ENCODE results near the gene ZNF268. TPM values are rescaled to one million over a fixed set of nuclear protein-coding genes. Genes with fewer than 3 reads are reported as not detected.

The ZNF268 gene
- total RNA-seq, 1 donor from 2014 or later: 32.4 TPM

DNA sequence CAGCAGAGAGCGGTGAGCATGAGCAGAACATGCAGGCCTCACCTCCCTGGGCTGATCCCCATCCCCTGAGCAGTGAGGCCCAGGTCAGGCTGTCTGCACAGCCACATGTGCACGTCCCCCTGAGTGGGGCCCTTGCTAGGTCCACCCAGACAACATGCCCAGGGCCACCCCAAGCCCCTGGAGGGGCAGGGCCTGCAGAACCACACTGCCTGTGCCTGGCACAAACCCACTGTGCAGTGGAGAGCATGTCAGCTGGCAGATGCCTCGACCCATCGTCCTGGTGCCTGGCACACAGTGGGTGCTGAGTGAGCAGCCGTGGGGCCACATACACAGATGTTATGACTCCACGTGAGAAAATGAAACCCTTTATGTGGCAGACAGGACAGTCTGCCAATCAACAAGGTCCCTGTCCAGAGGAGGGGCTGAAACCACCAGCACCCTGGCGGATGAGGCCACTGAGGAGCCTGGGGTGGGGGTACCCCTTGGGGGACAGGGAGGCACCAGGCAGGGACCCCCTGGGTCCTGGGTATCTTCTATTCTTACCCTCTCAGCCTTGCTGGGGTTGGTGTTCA lies 46.1 kb downstream of the ZNF268 start:
- H3K4me1 Mint-ChIP-seq (ENCODE audit: unreplicated experiment): no peaks in the 10 kb centered on the region
- no peaks in the 10 kb centered on the region for H3K27me3 Mint-ChIP-seq
- no peak overlapping the region for H3K27ac Mint-ChIP-seq
- no peak overlapping the region for H3K4me3 Mint-ChIP-seq
- no peak for TF ChIP-seq CTCF (conservative IDR thresholded peaks at IDR 0.05)
- H3K36me3 Mint-ChIP-seq: no peaks in the 10 kb centered on the region
- peaks cover 19% of the 10 kb centered on the region for H3K9me3 Mint-ChIP-seq
- no peak for DNase-seq (ENCODE audit: extremely low spot score, unreplicated experiment)

- no peak for DNase-seq (ENCODE audit: extremely low spot score, unreplicated experiment)
- TF ChIP-seq CTCF (conservative IDR thresholded peaks at IDR 0.05): no peak
- Mint-ChIP-seq H3K27me3 (no peaks in the 10 kb centered on the region), H3K27ac (no peak overlapping the region), H3K9me3 (peaks cover 25% of the 10 kb centered on the region), H3K36me3 (no peaks in the 10 kb centered on the region), H3K4me1 (ENCODE audit: unreplicated experiment) (no peaks in the 10 kb centered on the region), H3K4me3 (no peak overlapping the region)
Measured at GRCh38 chr12:133231001-133231400, 49.7 kb downstream of the ZNF268 start.

DNA sequence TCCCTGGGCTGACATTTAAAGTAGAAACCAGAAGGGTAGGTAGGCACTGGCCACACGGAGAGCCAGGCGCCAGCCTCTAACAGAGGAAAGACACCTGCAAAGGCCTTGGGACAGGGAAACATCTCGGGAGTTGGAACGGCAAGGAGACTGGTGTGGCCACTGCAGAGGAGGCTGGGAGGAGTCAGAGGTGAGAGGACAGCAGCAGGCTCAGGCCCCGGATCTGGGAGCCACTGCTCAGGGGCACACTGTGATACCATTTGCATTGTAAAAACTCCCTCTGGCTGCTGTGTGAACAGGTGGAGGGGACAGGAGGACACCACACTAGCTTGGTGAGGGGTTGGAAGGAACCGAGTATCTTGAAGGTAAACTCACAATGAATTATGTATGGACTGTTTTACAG lies 51.7 kb downstream of the ZNF268 start:
- no peak for TF ChIP-seq CTCF (conservative IDR thresholded peaks at IDR 0.05)
- peaks cover 25% of the 10 kb centered on the region for H3K9me3 Mint-ChIP-seq
- no peaks in the 10 kb centered on the region for H3K27me3 Mint-ChIP-seq
- H3K36me3 Mint-ChIP-seq: no peaks in the 10 kb centered on the region
- DNase-seq (ENCODE audit: extremely low spot score, unreplicated experiment): no peak
- H3K4me3 Mint-ChIP-seq: no peak overlapping the region
- H3K4me1 Mint-ChIP-seq (ENCODE audit: unreplicated experiment): no peaks in the 10 kb centered on the region
- no peak overlapping the region for H3K27ac Mint-ChIP-seq

DNA sequence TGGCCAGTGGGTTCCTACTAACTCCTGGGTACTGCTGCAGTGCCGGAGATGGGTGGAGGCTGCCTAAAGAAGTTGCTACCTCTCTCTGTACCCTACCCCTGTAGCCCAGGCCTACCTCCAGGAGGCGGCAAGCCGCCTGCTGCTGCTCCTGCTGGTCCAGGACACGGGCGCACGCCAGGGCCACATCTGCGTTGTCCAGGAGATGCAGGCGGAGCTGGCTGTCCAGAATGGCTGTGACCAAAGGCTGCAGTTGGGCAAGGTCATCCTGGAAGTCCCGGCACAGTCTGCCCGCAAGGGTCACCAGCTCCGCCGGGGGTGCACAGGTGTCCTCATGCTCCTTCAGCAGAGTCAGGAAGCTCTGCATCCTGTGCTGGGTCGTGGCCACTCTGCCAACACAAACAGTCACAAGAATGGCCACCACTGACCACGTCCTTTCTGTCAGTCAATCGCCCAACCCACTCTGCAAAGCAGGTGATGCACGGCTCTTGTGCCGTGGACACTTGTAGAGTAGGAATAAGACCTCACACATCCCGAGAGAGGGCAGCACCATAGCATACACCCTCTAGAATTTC lies 52.8 kb downstream of the ZNF268 start:
- Mint-ChIP-seq H3K4me1 (ENCODE audit: unreplicated experiment) (no peaks in the 10 kb centered on the region), H3K9me3 (peaks cover 17% of the 10 kb centered on the region), H3K4me3 (no peak overlapping the region), H3K27me3 (no peaks in the 10 kb centered on the region), H3K36me3 (no peaks in the 10 kb centered on the region), H3K27ac (no peak overlapping the region)
- no peak for DNase-seq (ENCODE audit: extremely low spot score, unreplicated experiment)
- no peak for TF ChIP-seq CTCF (conservative IDR thresholded peaks at IDR 0.05)

GRCh38 chr12:133234971-133235370 lies 53.7 kb downstream of the ZNF268 start:
- H3K4me3 Mint-ChIP-seq: no peak overlapping the region
- peaks cover 15% of the 10 kb centered on the region for H3K9me3 Mint-ChIP-seq
- H3K27me3 Mint-ChIP-seq: no peaks in the 10 kb centered on the region
- no peak for TF ChIP-seq CTCF (conservative IDR thresholded peaks at IDR 0.05)
- DNase-seq (ENCODE audit: extremely low spot score, unreplicated experiment): no peak
- H3K4me1 Mint-ChIP-seq (ENCODE audit: unreplicated experiment): no peaks in the 10 kb centered on the region
- H3K27ac Mint-ChIP-seq: no peak overlapping the region
- no peaks in the 10 kb centered on the region for H3K36me3 Mint-ChIP-seq

Measured in type B pancreatic cell (in vitro differentiated cells).